Occipital lobe (tissue), 3 donors: ENCODE measurements around the gene SLC12A9. TPM values are rescaled to one million over a fixed set of nuclear protein-coding genes. Genes with fewer than 3 reads are reported as not detected.
"Not testable (repeated sequence)": the region's sequence is repeated elsewhere in the genome, so short reads cannot be mapped to it uniquely, and the experiment has no call there.

Source experiments
- DNase-seq: peaks from one replicate; lab custom pipeline; 2025; lab: John Stamatoyannopoulos, UW
- small RNA-seq: library from RNA; depleted of rRNA; stranded (forward); fragments of <200 nt; gene quantifications from one replicate; pipeline ENCODE3, GENCODE V24; 2014
- total RNA-seq: library from RNA; depleted of rRNA; stranded (reverse); fragments of >200 nt; gene quantifications from one replicate; pipeline ENCODE4 v1.2.3, GENCODE V29; 2014

The SLC12A9 gene
- total RNA-seq, 1 donor from 2014 or later, result 30.1 TPM

DNA sequence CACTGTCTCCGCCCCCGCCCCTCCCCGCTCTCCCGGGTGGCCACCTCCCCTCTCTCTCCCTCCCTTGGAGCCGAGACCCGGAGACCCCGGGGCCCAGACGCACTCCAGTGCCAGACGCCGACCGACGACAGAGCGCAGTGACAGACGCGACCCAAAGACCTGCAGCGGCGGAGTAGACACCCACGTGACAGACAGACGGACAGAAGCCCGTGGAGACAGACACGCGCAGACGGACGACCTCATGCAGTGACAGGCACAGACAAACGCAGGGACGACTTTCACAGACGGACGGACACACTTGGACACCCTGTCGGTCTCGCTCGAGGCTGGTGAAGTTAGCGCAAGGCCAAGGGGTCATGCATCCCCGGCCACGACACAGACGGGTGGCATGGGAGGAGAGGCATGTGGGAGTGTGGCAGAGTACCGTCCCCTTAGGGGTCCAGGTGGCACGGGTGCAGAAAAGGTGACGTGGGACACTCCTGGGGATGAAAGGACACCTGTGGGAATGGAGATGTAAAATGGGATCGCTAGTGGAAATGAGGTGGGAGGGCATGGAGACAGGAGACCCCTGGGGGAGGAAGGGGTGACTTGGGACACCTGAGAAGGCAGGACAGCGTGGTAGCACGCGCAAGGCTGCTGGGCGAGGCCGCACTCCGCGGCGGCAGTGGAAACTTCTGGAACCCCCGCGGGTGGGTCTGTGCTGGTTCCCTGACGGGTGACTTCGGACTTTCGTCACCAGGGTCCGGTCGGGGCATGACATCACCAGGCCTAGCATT, 43.6 kb downstream of the SLC12A9 start:
- DNase-seq, result no peak

DNA sequence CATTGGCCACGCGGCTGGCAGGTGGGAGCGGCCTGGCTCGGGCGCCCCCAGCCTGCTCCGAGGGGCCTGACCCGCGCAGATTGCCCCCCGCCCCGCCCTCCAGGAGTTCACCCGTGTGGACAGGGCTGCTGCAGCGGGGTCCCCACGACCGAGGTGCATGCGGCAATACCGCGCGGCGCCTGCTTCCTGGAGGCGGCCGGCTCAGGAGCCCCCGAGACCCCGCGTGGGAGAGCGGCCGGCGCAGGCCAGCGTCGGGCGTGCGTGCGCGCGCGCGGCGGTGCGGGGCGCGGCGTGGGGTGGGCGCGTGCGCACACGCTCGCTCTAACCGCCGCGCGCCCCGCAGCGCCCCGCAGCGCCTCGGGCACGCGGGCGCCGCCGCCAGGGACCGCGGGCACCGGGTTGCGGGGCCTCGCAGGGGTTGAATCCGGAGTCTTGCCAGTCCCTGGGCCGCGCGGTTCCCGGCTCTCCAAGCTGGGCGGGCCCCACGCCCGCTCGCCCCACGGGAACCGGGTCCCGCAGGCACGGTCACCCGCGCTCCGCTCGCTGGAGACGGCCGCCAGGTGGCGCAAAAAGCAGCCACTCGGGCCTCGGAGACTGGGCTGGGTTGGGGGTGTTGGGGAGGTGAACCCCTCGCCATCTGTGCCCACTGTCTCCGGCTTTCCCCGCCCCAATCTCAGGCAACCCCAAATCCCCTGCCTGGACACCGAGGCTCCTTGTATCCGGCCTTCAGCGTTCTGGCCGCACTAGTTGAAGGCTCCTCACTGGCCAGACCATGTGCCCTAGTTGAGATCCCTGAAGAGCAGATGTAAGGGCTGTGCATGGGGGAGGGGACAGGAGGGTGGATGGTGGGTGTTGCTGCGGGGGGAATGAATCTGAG, 44.5 kb downstream of the SLC12A9 start:
- DNase-seq, result peak; percentile 57

DNA sequence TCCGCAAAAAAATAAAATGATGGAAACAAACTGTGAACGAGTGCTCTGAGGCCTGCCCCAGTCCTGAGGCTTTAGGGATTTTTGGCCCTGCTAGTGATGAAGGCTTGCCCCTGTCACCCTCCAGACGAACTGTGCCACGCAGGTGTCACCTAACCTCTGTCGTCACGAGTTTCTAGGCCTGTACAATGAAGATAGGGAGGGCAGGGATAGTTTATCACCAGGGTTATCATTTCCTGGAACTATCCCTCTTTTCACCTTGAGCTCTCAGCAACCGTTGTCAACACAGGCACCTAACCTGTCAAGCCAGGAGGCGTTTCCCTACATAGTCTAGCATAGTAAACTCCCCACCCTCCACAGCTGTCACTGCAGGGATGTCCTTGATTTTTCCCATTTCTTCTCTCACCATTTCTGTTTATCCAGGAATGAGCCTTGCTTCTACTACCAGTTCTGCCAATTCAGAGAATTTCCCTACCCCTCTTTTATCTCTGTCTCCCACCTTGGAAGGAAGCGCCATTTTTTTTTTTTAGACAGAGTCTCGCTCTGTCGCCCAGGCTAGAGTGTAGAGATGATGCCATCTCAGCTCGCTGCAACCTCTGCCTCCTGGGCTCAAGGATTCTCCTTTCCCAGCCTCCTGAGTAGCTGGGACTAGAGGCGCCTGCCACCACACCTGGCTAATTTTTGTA, 45.4 kb downstream of the SLC12A9 start:
- DNase-seq, result no peak

DNA sequence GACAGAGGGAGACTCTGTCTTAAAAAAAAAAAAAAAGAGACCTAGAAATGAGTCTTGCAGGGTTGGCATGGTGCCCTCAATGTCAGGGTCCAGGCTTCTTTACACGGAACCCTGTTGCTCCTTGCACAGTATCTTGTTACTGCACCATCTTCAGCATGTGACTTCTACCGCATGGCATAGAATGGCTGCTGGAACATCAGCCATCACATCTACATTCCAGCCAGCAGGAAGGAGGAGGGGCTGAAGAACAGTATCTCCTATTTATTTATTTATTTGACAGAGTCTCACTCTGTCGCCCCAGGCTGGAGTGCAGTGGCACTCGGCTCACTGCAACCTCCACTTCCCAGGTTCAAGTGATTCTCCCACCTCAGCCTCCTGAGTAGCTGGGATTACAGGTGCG, 46.9 kb downstream of the SLC12A9 start:
- DNase-seq, result no peak

DNA sequence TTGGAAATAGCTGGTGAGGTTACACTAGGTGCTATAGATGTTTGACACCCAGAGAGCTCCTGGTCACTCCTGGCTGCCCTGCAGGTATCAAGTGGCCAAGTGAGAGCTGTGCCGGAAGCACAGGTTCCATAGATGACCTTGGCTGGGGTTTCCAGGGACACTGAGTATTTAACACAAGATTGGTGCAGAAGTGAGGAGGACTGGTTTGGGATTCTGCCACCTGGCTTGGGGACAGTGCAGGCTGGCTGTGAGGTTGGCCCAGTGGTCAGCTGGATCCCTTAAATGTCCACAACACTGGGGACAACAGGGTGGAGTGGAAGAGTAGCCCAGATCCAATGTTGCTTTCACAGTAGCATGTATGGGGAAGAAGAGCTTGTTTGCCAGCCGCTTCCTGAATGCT, 48.5 kb downstream of the SLC12A9 start:
- DNase-seq, result no peak

DNA sequence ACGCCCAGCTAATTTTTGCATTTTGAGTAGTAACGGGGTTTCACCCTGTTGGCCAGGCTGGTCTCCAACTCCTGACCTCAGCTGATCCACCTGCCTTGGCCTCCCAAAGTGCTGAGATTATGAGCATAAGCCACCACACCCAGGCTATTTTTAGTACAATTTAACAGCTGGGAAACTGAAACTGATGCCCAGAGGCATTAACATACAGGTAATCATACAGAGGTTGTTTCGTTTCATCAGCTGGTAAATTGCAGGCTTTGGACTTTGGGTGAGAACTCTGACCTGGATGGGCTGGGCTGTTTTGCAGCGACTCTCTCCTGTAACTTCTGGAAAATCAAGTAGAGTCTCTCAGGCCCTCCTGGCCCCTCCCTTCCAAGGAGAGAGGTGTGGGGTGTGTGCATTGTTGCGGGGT, 49.4 kb downstream of the SLC12A9 start:
- no peak for DNase-seq

DNA sequence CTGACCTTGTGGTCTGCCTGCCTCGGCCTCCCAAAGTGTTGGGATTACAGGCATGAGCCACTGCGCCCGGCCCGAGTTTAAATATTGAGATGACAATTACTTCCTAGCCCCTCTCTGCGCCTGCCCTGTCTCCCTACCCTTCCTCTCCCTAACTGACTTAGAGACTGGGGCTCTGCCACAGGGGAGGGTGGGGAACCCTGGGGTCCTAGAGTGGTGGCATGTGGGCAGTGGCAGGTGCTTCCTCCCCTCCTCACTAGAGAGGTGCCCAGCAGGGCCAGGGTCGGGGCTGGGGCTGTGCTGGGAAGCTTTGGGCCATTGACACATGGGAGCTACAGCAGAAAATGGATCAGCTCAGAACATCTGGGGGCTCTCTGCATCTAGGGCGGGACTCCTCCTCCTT, 50.1 kb downstream of the SLC12A9 start:
- no peak for DNase-seq

DNA sequence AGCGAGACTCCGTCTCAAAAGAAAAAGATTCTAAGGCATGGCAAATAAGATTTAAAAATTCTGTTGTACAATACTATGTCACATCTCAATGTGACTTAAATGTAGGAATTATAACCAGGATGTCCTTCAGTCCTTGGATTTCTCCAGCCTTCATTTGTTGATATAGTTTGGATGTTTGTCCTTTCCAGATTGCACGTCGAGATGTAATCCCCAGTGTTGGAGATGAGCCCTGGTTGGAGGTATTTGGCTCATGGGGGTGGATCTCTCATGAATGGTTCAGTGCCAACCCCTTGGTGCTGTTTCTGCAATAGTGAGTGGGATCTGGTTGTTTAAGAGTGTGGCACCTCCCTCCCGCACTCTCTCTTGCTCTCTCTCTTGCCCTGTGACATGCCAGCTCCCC, 56.0 kb downstream of the SLC12A9 start:
- no peak for DNase-seq

DNA sequence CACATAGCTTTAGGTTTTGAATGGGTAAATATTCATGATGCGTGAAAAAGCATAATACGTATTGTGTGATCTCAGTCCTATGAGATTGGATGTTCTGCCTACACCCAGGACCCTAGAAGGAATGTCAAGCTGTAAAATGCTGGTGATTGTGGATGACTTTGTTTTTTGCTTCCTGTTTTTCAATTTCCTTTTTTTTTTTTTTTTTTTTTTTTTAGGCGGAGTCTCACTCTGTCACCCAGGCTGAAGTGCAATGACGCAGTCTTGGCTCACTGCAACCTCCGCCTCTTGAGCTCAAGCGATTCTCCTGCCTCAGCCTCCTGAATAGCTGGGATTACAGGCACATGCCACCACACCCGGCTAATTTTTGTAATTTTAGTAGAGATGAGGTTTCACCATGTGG, 57.9 kb downstream of the SLC12A9 start:
- DNase-seq, result not testable (repeated sequence)

DNA sequence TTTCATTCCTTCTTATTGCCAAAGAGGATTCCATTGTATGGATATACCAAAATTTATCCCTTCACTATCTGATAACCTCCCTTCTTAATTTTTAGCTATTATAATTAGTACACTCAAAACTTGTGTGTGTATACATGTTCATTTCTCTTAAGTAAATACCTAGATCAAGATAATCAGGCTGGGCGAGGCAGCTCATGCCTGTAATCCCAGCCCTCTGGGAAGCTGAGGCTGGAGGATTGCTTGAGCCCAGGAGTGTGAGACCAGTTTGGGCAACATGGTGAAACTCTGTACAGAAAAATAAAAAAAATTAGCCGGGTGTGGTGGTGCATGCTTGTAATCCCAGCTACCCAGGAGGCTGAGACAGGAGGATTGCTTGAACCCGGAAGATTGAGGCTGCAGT, 59.0 kb downstream of the SLC12A9 start:
- DNase-seq, result no peak

DNA sequence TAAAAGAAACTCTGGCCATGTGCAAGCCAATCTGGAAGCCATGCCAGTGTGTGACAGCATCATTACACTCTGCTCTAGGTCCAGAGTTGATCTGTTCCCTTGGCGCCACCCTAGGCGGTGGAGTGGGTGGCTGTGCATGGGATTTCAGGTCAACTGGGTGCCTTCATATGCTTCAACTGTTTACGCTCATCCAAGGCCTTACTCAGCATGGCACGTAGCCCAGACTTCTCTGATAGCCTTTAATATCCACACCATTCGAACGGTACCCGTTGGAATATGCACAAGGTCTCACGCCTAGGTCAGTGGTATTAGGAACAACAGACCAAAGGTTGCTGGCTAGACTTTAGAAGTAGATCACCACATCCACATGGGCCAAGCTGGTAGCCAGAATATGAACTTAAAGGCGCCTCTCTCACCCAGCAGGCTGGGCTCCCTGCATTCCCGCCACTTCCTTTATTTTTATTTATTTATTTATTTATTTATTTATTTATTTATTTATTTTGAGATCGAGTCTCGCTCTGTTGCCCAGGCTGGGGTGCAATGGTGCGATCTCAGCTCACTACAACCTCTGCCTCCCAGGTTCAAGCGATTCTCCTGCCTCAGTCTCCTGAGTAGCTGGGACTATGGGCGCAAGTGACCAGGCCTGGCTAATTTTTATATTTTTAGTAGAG, 61.8 kb downstream of the SLC12A9 start:
- DNase-seq, result no peak

DNA sequence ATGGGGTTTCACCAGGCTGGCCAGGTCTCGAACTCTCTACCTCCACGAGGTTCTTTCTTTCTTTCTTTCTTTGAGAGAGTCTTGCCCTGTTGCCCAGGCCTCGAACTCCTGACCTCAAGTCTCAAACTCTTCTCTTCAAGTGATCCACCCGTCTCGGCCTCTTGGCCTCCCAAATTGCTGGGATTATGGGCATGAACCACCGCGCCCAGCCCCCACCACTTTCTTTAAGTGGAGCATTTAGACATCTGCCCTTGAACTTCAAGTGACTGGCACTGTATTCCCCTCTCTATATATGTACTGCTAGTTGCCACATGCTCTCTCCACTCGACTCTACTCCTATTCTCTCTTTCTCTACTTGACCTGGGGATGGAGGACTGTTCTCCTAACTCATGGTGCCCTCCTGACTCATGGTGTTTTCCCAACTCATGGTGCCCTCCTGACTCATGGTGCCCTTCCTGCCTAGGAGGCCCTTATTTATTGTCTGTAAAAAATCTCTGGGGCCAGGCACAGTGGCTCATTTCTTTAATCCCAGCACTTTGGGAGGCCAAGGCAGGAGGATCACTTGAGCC, 62.5 kb downstream of the SLC12A9 start:
- no peak for DNase-seq

Small RNAs within 50 kb of the gene (small RNA-seq; reads per million reads assigned to genes)
- not detected for gene RN7SL549P
- gene RN7SL750P, result not detected

Other genes starting within 250 kb of the SLC12A9 start
- 12.2 TPM for gene MOSPD3, start 240.2 kb upstream of the SLC12A9 start, total RNA-seq
- gene TFR2, start 211.2 kb upstream of the SLC12A9 start, total RNA-seq, result 5.3 TPM
- 109 TPM for gene ACTL6B, start 196.3 kb upstream of the SLC12A9 start, total RNA-seq
- gene GNB2, start 179.0 kb upstream of the SLC12A9 start, total RNA-seq, result 57.7 TPM
- gene GIGYF1, start 158.5 kb upstream of the SLC12A9 start, total RNA-seq, result 15.4 TPM
- gene POP7, start 146.6 kb upstream of the SLC12A9 start, total RNA-seq, result 41.5 TPM
- not detected for gene EPO, start 132.2 kb upstream of the SLC12A9 start, total RNA-seq
- not detected for gene ZAN, start 119.1 kb upstream of the SLC12A9 start, total RNA-seq
- 8.4 TPM for gene EPHB4, start 25.2 kb upstream of the SLC12A9 start, total RNA-seq
- 5.8 TPM for gene TRIP6, start 14.7 kb downstream of the SLC12A9 start, total RNA-seq
- gene SRRT, start 22.4 kb downstream of the SLC12A9 start, total RNA-seq, result 29.5 TPM
- gene UFSP1, start 37.0 kb downstream of the SLC12A9 start, total RNA-seq, result 2.5 TPM
- 16.1 TPM for gene ACHE, start 43.2 kb downstream of the SLC12A9 start, total RNA-seq
- gene MUC3A, start 96.8 kb downstream of the SLC12A9 start, total RNA-seq, result 0.47 TPM
- gene MUC12, start 116.9 kb downstream of the SLC12A9 start, total RNA-seq, result not detected
- not detected for gene MUC17, start 167.4 kb downstream of the SLC12A9 start, total RNA-seq
- 1.1 TPM for gene TRIM56, start 232.8 kb downstream of the SLC12A9 start, total RNA-seq